Endothelial cell of umbilical vein (primary cell): ENCODE measurements around the gene VPS45.

Experiments used
- EZH2 ChIP-seq: IDR thresholded peaks from 2 replicates; pipeline ENCODE4 v1.6.1; 2012; ENCODE audit warnings: borderline replicate concordance, low read depth, mild to moderate bottlenecking, moderate library complexity, low read length, inconsistent platforms; ENCODE audit not compliant: severe bottlenecking
- POLR2A ChIP-seq: IDR thresholded peaks from 2 replicates; pipeline ENCODE4 v1.6.1; 2012; ENCODE audit warnings: low read depth, mild to moderate bottlenecking, control low read depth, low read length

DNA sequence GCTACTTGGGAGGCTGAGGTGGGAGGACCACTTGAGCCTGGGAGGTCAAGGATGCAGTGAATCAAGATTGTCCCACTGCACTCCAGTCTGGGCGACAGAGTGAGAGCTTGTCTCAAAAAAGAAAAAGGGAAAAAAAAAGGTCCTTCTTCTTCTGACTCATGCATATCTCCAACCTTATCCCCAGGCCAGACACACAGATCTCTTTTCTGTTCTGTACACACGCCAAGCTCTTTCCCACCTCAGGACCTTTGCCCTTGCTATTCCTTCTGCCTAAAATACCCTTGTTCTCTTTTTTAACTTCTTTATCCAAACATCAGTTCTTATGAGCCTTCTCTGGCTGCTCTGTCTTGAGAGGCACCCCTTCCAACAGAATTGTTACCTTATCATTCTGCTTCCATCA lies 104.2 kb downstream of the VPS45 start:
- TF ChIP-seq POLR2A (no peak), EZH2 (no peak)
